GM13977 (cell line): Measurements from ENCODE around the gene KRT26.

Experiments
- DNase-seq: peaks from one replicate; pipeline ENCODE4 v3.0.0; 2012; ENCODE audit warnings: low spot score
- CTCF ChIP-seq: IDR thresholded peaks from 2 replicates; pipeline ENCODE4 v1.5.1; 2012; ENCODE audit warnings: mild to moderate bottlenecking, control low read depth; ENCODE audit not compliant: insufficient read depth; ENCODE audit errors: extremely low read depth, missing control alignments
- in situ Hi-C: fragments of 300-500 bp; cut with MboI; formaldehyde crosslinking; loops from one replicate; pipeline ENCODE4 v1.12.0; 2022; ENCODE audit warnings: low sequenced_read_pairs, low pct_unique_long_range_greater_than_20kb, mixed read lengths, inconsistent platforms; ENCODE audit not compliant: unreplicated experiment

KRT26 gene

GRCh38 chr17:40796846-40797245, 24.8 kb upstream of the KRT26 start:
- no peak for TF ChIP-seq CTCF
- in situ Hi-C loops = loop anchor here (10.0 kb wide), 1 partner anchor 172 kb away; no protein-coding TSS in a partner anchor

GRCh38 chr17:40795019-40795667, 23.1 kb upstream of the KRT26 start:
- TF ChIP-seq CTCF = no peak
- in situ Hi-C loops = loop anchor here (10.0 kb wide), 1 partner anchor 170 kb away; no protein-coding TSS in a partner anchor
- no peak for DNase-seq

More at GRCh38 chr17:40796846-40797245, 24.8 kb upstream of the KRT26 start:
- DNase-seq = no peak

GRCh38 chr17:40794466-40794865, 22.5 kb upstream of the KRT26 start:
- no peak for TF ChIP-seq CTCF
- in situ Hi-C loops = loop anchor here (10.0 kb wide), 1 partner anchor 170 kb away; no protein-coding TSS in a partner anchor
- no peak for DNase-seq

- no peak for TF ChIP-seq CTCF
- in situ Hi-C loops = loop anchor here (10.0 kb wide), 1 partner anchor 169 kb away; no protein-coding TSS in a partner anchor
- DNase-seq = no peak
Observed at GRCh38 chr17:40793832-40794231, 21.8 kb upstream of the KRT26 start.

- TF ChIP-seq CTCF = peak; percentile 50
- DNase-seq = no peak
- in situ Hi-C loops = loop anchor here (10.0 kb wide), 1 partner anchor 167 kb away; no protein-coding TSS in a partner anchor
Observed at GRCh38 chr17:40791787-40792436, 19.9 kb upstream of the KRT26 start.

- DNase-seq = no peak
- in situ Hi-C loops = loop anchor here (10.0 kb wide), 1 partner anchor 166 kb away; no protein-coding TSS in a partner anchor
- TF ChIP-seq CTCF = no peak
Observed at GRCh38 chr17:40791111-40791510, 19.1 kb upstream of the KRT26 start.
